ENCODE measurements around the gene GPRC6A.
"Not testable (repeated sequence)": the region's sequence is repeated elsewhere in the genome, so short reads cannot be mapped to it uniquely, and the experiment has no call there.

GPRC6A gene, protein sequence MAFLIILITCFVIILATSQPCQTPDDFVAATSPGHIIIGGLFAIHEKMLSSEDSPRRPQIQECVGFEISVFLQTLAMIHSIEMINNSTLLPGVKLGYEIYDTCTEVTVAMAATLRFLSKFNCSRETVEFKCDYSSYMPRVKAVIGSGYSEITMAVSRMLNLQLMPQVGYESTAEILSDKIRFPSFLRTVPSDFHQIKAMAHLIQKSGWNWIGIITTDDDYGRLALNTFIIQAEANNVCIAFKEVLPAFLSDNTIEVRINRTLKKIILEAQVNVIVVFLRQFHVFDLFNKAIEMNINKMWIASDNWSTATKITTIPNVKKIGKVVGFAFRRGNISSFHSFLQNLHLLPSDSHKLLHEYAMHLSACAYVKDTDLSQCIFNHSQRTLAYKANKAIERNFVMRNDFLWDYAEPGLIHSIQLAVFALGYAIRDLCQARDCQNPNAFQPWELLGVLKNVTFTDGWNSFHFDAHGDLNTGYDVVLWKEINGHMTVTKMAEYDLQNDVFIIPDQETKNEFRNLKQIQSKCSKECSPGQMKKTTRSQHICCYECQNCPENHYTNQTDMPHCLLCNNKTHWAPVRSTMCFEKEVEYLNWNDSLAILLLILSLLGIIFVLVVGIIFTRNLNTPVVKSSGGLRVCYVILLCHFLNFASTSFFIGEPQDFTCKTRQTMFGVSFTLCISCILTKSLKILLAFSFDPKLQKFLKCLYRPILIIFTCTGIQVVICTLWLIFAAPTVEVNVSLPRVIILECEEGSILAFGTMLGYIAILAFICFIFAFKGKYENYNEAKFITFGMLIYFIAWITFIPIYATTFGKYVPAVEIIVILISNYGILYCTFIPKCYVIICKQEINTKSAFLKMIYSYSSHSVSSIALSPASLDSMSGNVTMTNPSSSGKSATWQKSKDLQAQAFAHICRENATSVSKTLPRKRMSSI

GRCh38 chr6:116828983-116829382 lies at the start of gene GPRC6A:
GPRC6A (minus strand) TSS chr6:116829083; CDS start chr6:116829013, 70 bp downstream.
- in situ Hi-C loops (cut with HindIII; ENCODE audit: low sequenced_read_pairs): no loop called here

- in situ Hi-C loops (cut with HindIII; ENCODE audit: low sequenced_read_pairs): no loop called here
Observed at GRCh38 chr6:116877743-116878142, 48.9 kb upstream of the GPRC6A start.

GRCh38 chr6:116876635-116877611 lies 48.0 kb upstream of the GPRC6A start, which contains the start of gene RFX6:
RFX6 (plus strand) TSS chr6:116877242; CDS start chr6:116877276, 34 bp downstream.
- in situ Hi-C loops (cut with HindIII; ENCODE audit: low sequenced_read_pairs): no loop called here

GRCh38 chr6:116876107-116876506 lies 47.2 kb upstream of the GPRC6A start:
- in situ Hi-C loops (cut with HindIII; ENCODE audit: low sequenced_read_pairs): no loop called here

GRCh38 chr6:116872771-116873170 lies 43.9 kb upstream of the GPRC6A start:
- in situ Hi-C loops (cut with HindIII; ENCODE audit: low sequenced_read_pairs): no loop called here

GRCh38 chr6:116866281-116866871 lies 37.5 kb upstream of the GPRC6A start:
- in situ Hi-C loops (cut with HindIII; ENCODE audit: low sequenced_read_pairs): no loop called here

- in situ Hi-C loops (cut with HindIII; ENCODE audit: low sequenced_read_pairs): no loop called here
Observed at GRCh38 chr6:116859264-116859663, 30.4 kb upstream of the GPRC6A start.

- in situ Hi-C loops (cut with HindIII; ENCODE audit: low sequenced_read_pairs): no loop called here
Observed at GRCh38 chr6:116858060-116858459, 29.2 kb upstream of the GPRC6A start.

DNA sequence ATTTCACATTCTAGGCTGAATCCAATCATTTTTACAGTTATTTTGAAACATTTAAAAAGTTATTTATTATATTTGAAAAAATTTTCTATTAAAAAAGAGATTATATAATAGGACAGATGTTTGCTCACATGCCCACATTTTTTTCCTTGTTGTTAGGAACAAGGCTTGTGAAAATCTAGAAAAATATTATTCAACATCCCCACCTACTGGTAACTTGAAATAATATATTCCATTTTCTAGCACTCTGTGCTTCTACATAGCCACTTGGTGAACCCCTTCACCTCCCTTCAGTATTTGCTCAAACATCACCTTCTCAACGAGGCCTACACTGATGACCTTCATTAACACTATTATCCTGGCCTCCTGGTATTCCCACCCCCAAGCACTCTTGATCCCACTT lies 18.3 kb upstream of the GPRC6A start:
- in situ Hi-C loops (cut with HindIII; ENCODE audit: low sequenced_read_pairs): no loop called here

DNA sequence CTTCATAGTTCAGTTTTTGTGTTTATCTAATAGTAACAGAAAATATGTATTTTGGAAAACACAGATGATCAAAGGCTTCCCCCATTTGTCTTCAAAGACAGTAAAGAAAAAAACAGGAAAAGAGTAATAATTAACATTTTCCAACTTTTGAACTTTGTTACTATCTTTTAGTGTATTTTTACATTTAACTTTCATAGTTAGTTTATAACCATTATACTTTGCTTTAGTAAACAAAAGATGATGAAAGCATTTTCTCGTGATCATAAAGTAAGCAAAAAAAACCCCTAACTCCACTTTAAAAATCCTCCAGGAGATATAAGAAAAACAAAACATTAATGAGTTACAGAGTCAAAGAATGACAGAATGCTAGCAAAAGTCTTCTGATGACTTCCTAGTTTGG lies 13.6 kb upstream of the GPRC6A start:
- in situ Hi-C loops (cut with HindIII; ENCODE audit: low sequenced_read_pairs): no loop called here

GRCh38 chr6:116840091-116840490 lies 11.2 kb upstream of the GPRC6A start:
- in situ Hi-C loops (cut with HindIII; ENCODE audit: low sequenced_read_pairs): no loop called here

DNA sequence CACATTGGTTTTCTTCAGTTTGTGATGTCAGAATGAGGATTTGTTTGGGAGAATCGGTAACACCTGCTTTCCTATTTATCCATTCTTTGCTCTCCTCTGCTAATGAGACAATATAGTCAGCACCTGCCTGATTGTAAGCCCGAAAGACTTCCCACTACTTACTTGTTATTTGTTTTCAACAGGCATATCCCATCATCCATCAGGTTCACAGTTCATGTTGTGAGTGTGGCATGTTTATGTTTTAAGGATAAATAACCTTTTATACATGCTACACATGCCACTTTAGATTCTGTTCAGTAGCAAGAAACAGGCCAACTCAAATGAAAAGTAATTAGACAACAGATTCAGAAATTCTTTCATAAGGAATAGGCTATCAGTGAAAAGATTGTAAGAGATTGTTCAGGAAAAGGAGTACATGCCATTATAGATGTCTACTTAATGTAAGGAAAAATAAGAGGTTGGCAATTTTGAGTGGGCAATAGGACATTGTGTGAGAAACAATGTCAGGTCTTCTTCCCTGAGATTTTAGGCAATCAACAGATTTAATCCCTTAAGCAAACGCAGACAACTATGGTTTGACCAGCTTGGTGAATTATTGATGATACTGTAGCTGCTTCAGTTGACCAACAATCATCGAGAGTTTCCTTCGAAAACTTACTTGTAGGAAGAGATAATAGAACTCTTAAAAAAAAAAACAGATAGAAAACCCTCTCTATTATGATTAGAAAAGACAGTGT lies 7.9 kb upstream of the GPRC6A start:
- in situ Hi-C loops (cut with HindIII; ENCODE audit: low sequenced_read_pairs): no loop called here

DNA sequence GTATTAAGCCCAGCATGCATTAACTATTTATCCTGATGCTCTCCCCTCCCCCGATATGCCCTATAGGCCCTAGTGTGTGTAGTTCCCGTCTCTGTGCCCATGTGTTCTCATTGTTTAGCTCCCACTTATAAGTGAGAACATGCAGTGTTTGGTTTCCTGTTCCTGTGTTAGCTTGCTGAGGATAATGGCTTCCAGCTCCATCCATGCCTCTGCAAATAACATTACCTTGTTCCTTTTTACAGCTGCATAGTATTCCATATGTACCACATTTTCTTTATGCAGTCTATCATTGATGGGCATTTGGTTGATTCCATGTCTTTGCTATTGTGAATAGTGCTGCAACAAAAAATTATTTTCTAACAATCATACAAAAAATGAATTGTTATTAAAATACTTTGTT lies 5.6 kb upstream of the GPRC6A start:
- in situ Hi-C loops (cut with HindIII; ENCODE audit: low sequenced_read_pairs): loop anchor here (5.0 kb wide), 1 partner anchor 62 kb away; no protein-coding TSS in a partner anchor

DNA sequence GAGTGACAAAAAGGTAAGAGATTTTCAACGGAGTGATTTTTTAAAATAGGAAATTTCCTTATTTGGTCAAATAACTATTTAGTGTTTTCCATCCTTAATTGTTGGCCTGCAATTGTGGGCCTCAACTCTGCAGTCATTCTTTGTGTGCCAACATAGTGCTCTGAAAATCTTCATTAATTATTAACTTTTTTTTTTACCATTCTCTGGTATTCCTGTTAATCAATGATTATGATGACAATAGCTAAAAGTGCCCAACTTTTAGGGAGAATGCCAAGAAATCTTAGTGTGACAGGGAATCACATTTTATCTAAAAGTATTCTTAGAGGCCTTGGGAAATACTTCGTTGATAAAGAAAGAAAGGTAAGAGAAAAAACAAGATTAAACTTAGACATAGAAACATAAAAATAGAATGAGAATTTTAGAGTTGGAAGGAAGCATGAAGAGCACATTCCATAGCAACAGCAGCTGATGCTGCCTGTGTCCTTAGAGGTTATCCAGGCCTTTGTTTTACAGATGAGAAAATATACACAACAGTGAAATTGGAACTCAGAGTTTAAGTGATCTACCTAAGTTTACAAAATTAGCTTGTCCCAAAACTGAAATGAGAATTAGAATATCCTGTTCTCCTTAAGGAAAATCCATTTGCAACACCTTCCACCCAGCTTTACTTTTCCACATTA lies 1.2 kb downstream of the GPRC6A start:
- in situ Hi-C loops (cut with HindIII; ENCODE audit: low sequenced_read_pairs): no loop called here

- in situ Hi-C loops (cut with HindIII; ENCODE audit: low sequenced_read_pairs): not testable (repeated sequence)
Observed at GRCh38 chr6:116816336-116816735, 12.5 kb downstream of the GPRC6A start.

DNA sequence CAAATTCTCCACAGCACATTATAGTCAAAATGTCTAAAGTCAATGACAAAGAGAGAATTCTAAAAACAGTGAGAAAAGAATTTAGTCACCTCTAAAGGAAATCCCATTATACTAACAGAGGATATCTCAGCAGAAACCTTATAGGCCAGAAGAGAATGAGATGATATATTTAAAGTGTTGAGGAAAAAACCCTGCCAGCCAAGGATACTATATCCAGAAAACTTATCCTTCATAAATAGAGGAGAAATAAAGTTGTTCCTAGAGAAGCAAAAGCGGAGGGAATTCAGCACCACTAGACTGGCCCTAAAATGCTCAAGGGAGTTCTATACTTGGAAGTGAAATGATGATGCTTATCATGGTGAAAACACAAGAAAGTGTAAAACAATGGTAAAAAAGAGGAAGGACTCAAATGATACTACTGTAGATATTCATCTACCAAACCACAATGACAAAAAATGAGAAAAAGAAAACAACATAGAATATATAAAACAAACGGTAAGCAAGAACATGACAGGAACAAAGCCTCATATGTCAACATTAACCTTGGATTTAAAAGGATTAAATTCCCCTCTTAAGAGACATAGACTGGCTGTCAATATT lies 16.7 kb downstream of the GPRC6A start:
- in situ Hi-C loops (cut with HindIII; ENCODE audit: low sequenced_read_pairs): no loop called here

- in situ Hi-C loops (cut with HindIII; ENCODE audit: low sequenced_read_pairs): no loop called here
Observed at GRCh38 chr6:116801971-116802370, 26.9 kb downstream of the GPRC6A start.

GRCh38 chr6:116799945-116800344 lies 28.9 kb downstream of the GPRC6A start:
- in situ Hi-C loops (cut with HindIII; ENCODE audit: low sequenced_read_pairs): no loop called here

Measured in endothelial cell of hepatic sinusoid (primary cell).